IMR-90 (cell line): Measurements from ENCODE around the gene SKIL.
A peak's percentile ranks its signal among the peaks of the same experiment; 100 is the strongest.

Source experiments
- CTCF ChIP-seq: conservative IDR thresholded peaks from 2 replicates; pipeline ENCODE4 v1.5.1; 2012; ENCODE audit warnings: mild to moderate bottlenecking, low read depth, low read length, improper control_type of control experiment
- MAZ ChIP-seq: IDR thresholded peaks from 2 replicates; pipeline ENCODE4 v1.6.1; 2012; ENCODE audit warnings: low read depth, mild to moderate bottlenecking, low read length, improper control_type of control experiment, moderate library complexity, borderline replicate concordance
- MXI1 ChIP-seq: IDR thresholded peaks from 2 replicates; pipeline ENCODE4 v1.6.1; 2012; ENCODE audit warnings: low read depth, mild to moderate bottlenecking, low read length, moderate library complexity, borderline replicate concordance
- POLR2A ChIP-seq: IDR thresholded peaks from 2 replicates; pipeline ENCODE4 v1.6.1; 2012; ENCODE audit warnings: mild to moderate bottlenecking, low read depth, low read length
- RFX5 ChIP-seq: IDR thresholded peaks from 2 replicates; pipeline ENCODE4 v1.8.0; 2012; ENCODE audit warnings: low read depth, mild to moderate bottlenecking, low read length, moderate library complexity
- SMC3 ChIP-seq: fragments of 150-350 bp; IDR thresholded peaks from 2 replicates; pipeline ENCODE4 v1.6.1; 2016; ENCODE audit warnings: low read depth, mild to moderate bottlenecking, antibody characterized with exemption, low read length, moderate library complexity

- TF ChIP-seq POLR2A = no peak
- TF ChIP-seq SMC3 = no peak
- no peak for TF ChIP-seq CTCF
- no peak for TF ChIP-seq MXI1
- TF ChIP-seq RFX5 = no peak
- peak; percentile 7; the same call in 1 of the 2 replicates for TF ChIP-seq MAZ
Measured at GRCh38 chr3:170355738-170356595, 1.5 kb upstream of the SKIL start.
